T-helper 22 cell (primary cell): ENCODE results near the gene SZT2.
A peak's percentile ranks its signal among the peaks of the same experiment; 100 is the strongest.

Experiments used
- DNase-seq: peaks from one replicate; pipeline ENCODE4 v3.0.0-alpha.2; 2020; ENCODE audit warnings: low read depth

Gene SZT2

DNA sequence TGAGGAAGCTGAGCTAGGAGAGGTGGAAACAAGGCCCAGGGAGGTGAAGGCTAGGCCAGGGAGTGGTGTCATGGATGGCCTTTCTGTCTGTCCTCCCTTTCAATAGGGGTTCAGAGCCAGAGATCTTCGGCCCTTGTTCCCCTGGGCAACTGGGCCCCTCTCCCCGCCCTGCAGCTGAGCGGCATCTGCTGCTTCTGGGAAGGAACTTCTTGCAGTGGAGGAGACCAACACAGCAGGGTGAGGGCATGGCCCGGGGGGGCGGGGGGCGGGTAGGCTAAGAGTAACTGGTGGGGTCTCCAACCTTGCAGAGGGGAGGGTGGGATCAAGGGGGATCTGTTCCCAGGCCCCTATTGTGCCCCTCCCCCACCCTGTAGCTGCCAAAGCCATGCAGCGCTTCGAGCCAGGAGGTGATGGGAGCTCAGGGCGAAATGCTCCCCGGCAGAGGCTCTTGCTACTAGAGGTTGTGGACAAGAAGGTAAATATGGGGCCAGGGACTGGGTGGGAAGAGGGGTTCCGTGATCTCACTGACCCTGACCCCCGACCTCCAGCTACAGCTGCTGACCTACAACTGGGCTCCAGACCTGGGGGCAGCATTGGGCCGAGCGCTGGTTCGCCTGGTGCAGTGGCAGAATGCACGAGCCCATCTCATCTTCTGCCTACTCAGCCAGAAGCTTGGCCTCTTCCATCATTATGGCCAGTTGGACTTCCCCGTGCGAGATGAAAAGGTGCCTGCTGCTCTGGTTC lies 52.4 kb downstream of the SZT2 start:
- DNase-seq, result no peak

DNA sequence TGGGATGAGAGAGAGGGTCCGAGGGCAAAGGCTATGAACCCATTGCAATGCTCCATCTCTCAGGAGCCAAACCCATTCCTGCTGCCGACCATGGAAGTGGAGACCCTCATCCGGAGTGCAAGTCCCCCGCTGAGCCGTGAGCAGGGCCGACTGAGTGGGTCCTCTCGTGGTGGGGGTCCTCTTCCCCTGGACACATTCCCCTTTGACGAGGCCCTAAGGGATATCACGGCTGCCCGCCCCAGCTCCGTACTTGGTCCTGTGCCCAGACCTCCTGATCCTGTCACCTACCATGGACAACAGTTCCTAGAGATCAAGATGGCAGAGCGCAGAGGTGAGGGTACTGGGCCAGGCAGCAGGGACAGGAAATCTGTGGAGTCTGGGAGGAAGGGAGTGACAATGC lies 53.1 kb downstream of the SZT2 start:
- DNase-seq, result no peak

DNA sequence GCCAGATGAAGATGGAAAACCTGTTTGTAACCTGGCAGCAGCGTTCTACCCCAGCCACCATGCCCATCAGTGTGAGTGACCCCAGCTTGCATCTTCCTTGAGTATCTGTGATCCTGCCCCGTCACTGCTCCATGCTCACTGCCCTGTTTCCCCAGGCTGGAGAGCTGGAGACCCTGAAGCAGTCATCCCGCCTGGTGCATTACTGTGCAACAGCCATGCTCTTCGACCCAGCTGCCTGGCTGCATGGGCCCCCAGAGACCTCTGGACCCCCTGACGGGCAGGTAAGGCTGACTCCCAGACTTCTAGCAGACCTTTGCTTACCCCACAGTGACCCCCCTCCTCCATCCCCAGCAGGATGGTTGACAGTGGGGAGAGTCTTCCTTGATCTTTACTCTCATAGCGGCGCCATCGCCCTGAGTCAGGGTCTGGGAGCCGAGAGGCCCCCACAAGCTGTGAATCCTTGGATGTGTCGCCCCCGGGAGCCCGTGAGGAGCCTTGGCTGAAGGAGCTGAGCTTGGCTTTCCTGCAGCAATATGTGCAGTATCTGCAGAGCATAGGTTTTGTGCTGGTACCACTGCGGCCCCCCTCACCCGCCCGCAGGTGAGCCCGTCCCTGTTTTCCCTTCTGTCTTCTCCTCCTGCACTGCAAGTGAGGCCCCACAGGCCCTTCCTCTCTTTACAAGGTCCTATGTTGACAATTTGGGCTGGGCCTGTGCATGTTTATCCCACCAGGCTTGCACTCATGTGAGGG lies 53.7 kb downstream of the SZT2 start:
- DNase-seq, result no peak

DNA sequence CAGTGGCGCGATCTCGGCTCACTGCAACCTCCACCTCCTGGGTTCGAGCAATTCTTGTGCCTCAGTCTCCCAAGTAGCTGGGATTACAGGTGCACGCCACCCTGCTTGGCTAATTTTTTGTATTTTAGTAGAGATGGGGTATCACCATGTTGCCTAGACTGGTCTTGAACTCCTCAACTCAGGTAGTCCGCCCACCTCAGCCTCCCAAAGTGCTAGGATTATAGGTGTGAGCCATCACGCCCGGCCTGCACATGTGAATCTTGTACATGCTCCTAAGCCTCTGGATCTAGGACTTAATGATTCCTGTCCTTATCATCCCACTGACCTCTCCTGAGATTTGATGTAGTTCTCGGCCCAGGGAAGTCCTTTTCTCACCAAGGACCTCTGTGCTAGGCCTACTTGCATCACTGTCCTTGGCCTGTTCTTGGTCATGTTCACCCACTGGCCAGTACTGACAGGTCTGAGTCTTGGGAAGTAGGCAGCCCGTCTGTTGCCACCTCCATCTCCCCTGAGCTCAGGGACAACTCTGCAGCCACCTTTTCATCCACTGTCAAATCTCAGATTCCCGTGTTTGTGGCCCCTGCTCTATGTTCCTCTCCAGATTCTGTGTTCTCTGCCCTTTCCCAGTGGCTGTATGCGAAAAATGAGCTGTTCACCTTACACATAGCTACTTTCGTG lies 54.6 kb downstream of the SZT2 start:
- DNase-seq, result no peak

DNA sequence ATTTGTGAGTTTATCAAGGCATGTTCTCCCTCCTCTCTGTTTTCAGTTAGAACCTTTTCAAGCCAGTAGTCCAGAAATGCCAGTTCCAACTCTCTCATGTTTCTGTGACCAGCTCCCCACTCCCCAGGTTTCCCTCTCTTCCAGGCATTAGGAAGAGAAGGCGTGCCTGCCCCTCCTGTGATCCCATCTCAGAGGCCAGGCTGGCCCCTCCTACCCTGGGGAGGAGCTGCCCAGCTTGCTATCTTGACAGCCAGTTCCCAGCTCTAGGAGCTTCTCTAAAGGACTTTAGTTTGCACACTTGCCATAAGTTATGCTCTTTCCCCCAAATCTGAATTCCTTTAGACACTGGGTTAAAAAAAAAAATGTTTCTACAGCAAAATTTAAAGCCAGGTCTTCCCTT lies 55.1 kb downstream of the SZT2 start:
- no peak for DNase-seq

DNA sequence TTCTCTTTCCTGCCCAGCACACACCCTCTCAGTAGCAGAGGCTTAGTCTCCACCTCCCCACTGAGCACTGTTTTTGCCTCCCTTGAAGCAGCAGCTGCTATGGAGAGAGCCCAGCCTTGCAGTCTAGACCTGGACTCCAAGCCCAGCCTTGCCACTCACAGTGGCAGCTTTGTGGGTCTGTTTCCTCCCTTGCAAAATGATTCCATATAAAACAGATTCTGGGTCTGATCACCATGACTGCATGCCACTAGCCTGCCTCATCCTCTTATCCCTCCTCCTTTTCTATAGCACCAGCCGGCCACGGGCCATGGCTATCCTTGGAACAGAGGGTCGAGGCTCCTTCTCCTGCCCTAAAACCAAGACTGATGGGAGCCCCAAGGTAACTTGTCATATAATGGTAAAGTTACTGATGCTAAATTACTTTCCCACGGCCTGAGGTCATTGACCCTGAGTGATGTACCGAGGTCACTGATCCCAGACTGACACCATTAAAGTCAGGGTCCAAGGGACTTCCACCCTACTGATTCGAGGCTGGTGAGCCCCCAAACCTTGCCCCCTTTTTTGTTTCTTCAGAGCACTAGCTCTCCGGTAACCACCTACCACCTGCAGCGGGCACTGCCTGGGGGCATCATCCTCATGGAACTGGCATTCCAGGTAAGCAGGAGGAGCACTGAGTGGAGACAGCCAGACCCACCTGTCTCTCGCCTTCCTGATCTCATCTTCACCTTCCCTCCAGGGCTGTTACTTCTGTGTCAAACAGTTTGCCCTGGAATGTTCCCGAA lies 56.1 kb downstream of the SZT2 start:
- no peak for DNase-seq

DNA sequence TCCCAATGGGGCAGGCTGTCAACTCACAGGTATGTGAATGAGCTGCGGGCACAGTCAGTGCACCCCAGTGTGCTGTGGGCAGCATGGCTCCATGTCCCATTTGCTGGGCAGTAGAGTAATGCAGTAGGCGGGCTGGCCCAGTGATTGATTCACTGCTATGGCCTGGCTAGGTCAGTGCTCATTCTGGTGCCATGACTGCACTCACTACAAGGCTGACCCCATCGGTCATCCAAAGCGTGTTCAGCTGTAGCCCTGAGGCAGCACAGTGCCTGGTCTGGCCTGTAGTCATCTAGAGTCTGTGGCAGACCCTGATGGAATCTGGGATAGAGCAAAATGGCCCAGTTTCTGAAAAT lies 56.7 kb downstream of the SZT2 start:
- no peak for DNase-seq

DNA sequence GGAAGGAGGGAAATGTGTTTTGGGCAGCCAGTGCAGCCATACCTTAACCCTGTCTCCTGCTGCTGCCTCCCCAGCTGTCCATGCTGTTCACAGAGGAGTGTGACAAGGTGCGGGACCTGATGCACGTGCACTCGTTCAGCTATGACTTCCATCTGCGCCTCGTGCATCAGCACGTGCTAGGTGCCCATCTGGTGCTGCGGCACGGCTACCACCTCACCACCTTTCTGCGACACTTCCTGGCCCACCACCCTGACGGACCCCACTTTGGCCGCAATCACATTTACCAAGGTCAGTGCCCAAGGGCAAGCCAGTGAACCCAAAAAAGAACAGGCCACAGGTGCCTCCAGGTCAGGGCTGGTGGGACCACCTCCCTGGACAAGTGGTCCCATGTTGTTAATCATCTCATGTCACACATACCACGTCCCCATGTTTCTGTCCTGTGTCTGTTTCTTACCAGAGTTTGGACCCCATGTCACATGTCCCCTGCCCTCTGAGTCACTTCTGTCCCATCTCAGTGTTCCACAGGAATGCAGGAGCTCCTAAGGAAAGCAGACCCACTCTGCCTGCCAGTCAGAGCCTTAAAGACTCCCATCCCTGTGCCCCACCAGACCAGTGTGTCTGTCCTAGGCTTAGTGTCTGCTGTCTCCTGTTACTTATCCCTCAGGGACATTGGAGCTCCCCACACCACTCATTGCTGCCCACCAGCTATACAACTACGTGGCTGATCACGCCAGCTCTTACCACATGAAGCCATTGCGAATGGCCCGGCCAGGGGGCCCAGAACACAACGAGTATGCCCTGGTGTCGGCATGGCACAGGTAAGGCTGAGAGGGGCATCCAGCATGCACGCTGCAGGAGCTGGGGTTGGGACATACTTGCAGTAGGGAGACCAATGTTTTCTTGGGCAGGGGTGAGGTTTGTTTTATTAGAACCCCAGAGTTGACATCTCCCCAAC lies 57.5 kb downstream of the SZT2 start:
- DNase-seq, result no peak

DNA sequence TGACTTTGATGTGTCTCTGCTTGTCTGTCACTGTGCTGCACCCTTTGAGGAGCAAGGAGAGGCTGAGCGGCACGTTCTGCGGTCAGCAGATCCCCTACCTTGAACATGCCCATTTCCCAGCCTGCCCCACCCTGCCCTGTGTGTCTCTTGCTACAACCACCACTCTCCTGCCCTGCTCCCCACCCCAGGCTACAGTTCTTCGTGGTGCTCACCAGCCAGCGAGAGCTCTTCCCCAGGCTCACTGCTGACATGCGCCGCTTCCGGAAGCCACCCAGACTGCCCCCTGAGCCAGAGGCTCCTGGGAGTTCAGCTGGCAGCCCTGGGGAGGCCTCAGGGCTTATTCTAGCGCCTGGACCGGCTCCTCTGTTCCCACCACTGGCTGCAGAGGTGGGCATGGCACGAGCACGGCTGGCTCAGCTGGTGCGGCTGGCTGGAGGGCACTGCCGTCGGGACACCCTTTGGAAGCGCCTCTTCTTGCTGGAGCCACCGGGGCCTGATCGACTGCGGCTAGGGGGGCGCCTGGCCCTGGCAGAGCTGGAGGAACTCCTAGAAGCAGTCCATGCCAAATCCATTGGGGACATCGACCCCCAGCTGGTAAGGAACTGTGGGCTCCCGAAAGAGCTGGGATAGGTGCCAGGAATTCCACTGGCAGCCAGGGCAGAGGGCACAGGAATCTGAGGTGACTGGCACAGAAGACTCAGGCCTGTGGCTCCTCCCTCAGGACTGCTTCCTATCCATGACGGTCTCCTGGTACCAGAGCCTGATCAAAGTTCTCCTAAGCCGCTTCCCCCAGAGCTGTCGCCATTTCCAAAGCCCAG lies 58.4 kb downstream of the SZT2 start:
- DNase-seq, result no peak

DNA sequence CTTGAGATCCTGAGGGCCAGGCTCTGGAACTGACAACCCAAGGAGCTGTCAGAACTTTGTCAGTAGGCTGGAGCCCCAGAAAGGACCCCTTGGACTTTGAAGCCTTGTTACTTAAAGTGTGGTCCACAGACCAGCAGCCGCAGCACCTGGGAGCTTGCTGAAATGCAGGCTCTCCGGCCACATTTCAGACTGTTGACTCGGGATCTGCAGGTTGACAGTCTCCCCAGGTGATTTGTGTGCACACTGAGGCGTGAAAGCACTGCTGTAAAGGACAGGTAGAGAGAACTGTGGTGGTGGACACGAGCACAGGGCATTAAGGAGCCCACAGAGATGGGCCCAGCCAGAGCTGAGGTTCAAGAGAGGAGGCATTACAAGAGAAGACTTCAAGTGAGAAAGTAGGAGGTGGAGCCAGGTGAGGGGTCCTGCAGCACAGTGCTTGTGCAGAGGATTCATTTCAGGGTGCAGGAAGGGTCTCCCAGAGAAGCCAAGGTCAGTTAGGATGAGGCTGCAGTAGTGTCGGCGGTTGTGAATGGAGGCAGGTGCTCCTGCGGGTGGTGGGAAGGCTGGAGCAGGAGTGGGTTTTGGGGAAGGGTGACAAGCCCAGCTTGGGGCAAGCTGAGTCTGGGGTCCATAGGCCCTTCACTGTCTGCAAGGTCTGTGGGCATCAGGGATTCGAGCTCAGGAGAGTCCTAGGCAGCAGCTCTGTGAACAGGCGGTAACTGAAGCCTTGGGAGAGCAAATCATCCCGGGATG lies 59.4 kb downstream of the SZT2 start:
- DNase-seq, result no peak

DNA sequence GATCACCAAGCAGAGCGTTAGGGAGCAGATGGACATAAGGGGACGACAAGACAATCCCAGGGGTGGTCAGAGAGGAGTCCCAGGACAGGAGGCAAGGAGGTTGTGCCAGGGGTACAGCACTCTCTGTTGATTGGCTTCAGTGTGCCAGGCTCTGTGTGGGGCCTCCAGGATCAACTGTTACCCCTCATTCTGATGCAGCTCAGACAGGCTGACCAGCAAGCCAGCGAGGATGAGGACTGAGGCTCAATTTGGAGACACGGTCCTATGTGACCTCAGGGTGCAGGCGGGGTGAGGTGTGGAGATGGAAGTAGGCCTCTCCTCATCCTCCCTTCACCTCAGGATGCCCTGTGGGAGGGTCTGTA lies 60.0 kb downstream of the SZT2 start:
- DNase-seq, result no peak

DNA sequence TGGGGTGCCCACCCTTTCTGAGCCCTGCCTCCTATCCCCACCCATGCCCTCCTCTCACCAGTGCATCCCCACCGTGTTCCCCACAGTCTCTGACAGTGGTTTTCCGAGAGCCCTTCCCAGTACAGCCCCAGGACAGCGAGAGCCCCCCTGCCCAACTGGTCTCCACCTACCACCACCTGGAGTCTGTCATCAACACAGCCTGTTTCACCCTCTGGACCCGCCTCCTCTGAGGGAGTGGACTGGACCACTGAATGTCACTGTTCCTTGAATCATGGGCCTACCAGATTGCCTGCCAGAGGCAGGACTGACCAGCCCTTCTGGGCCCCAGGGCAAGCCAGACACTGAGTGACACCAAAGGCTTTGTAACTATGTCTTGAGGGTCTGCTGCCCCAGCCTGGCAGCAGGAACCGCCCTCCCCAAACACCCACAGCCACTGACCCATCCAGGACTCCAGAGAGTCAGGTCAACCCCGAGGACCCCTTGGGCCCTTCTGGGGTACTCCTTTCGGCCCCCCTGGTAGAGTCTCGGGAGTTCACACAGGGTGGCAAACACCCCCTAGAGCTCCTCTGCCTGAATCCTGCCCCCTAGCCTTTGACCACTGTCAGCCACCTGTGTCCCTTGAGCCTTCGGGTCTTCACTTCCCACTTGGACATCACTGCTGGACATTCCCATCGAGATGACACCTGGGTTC lies 60.7 kb downstream of the SZT2 start:
- DNase-seq, result no peak

DNA sequence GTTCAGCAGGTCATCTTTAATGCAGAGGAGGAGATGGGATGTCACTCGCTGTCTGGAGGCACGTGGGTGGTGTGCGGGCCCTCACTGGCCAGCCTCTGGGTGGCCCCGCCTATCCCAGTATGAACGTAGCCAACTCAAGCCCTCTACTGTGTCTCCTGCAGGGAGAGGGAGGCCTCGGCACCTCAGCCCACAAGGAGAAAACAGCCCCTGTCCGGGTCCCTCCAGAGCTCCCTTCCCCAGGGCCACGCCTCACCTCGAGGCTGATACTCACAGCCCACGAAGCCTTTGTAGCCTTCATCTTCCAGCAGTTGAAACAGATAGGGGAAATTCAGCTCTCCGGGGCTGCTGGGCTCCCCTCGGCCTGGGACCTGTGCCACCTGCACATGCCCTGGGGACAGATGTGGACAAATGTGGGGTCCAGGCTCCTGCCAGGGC lies 61.5 kb downstream of the SZT2 start:
- DNase-seq, result no peak

DNA sequence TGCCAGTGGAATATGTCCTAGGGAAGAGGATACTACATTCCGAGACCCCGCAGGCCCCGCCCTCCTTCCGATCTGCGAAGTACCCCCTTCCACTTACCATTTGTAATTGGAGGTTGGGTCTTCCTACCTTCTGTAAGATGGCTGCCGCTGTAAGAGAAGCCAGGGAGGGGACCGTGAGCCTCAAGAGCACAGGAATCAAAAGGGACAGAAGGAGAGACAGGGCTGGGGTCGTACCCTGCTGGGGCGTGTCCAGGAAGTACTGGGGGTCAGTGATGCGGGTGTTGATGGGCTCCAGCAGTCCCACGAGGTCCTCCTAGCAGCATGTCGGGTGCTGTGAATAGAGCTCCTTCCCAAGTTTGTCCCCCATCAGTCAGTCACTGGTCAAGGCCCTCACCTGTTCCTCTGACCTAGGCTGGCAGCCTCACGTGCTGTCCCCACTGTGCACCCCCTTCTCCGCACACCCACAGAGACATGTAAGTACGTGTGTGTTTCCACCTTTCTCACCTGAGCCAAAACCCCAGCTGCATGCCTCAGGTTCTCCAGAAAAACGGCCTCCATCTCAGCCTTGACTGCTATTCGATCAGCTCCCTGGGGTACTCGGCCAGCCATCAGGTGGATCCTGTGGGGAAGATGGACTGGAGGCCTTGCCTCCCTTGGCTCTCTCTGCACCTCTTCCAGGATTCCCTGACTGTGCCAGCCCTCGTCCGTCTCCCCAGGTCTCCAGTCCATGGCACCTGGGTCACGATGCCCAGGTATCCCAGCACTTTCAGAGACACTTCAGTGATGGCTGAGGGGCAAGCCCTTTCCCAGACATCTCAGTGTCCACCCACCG lies 62.2 kb downstream of the SZT2 start:
- no peak for DNase-seq

DNA sequence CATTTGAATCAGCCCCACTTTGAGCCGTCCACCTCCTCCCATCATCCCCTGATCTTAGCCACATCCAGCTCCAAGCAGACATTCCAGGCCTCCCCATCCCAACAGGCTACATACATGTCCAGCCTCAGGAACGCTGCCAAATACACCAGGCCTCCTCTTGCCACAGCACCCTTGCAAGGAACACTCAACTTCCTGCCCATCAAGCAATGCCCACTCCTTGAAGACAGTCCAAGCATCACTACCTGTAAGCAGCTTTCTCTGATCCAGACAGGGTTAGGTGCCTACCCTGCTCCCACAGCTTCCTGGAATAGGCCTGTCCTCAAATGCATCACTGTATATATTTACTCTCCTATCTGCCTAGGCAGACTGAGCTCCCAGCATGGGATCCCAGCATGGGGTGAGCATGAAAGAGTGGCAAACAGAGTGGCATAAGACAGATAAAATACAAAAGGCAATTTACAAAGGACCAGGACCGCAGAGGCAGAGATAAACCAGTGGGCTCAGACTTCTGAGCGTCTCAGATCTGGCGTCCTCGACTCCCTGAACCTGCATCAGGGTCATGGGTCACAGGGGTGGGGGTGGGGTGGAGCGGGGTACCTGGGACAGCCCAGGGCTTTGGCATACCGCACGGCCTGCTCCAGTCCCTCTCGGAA lies 63.2 kb downstream of the SZT2 start:
- no peak for DNase-seq

DNA sequence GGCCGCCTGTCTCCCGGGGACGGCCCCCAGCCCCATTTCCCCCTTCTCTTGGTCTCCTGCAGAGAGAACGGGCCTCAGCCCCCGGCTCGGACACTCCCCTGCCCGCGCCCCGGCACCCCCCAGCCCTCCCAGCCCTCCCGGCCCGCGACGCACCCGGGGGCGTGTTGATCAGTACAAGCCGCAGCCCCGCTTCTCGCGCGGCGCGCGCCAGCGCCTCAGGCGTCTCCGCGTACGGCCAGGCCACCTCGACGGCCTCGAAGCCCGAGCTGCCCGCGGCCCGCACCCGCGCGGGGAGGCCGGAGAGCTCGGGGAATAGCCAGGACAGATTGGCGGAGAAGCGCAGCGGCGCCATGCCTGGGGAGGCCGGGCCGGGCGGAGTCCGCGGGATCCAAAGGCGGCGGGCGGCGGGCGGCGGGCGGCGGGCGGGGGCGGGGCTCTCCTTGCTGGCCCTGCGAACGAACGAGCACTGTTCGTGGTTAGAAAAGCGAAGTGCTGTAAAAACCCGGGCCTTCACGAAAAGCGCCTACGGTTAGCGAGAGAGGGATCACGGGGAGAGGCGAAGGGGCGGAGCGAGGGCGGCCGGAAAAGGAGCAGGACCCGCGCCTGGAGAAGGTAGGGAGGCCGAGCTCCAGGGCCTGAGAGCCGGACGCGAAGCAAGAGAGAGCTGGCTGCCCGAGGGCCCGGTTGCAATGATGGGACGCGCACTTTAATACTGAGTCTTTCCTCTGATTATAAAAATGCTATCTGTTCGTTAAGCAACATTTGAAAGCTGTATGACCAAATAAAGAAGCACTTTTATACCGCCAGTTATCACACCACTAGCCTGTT lies 64.0 kb downstream of the SZT2 start, which contains the start of gene HYI:
HYI (minus strand) TSS at position 490 of the 828 bp plus-strand sequence; CDS start at position 352, 138 bp downstream.
- peak; percentile 50 for DNase-seq
